Stimulated activated CD4-positive, alpha-beta T cell treated with anti-CD3 and anti-CD28 coated beads, Interleukin-12 subunit alpha, Interleukin-12 subunit beta, amount 100 ng/mL, for 48 hours (primary cell): ENCODE results near the gene HIVEP2.

Experiments
- DNase-seq, 3 donors: peaks; one replicate each; pipeline ENCODE4 v3.0.0-alpha.2; 2020; ENCODE audit warnings: low read depth in 2 of 3, low spot score in 1 of 3

HIVEP2 gene

DNA sequence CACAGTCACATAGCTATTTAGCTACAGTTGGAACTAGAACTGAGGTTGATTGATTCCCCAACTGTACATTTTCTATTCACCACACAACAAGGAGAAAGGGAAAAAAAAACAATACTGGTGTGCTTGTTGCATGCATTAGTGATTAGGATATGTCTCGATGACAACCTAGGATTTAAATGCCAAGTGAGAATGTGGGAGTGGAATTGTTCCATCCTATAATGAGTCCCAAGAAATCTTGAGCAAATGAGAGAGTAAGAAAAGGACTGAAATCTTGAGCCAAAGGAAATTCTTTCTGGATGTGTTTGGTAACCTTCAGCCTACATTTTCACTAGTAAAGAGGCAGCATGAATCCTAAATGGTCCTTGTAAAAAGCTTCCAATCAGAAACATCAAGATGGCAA is 232.7 kb downstream of the HIVEP2 start:
- no peak for DNase-seq

DNA sequence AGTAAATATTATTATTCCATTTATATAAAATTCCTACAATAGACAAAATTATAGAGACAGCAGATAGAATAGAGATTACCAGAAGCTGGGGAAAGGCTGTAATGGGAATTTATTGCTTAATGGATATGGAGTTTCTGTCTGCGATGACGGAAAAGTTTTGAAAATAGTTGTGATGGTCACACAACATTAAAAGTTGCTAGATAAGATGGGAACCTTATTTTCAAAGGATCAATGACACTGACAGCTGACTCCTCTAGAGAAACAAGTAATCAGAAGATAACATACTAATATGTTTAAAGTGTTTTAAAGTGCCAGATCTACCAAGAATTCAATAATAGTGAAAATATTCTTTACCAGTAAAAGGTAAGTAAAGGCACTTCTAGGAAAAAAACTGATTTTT is 236.3 kb downstream of the HIVEP2 start:
- no peak for DNase-seq

DNA sequence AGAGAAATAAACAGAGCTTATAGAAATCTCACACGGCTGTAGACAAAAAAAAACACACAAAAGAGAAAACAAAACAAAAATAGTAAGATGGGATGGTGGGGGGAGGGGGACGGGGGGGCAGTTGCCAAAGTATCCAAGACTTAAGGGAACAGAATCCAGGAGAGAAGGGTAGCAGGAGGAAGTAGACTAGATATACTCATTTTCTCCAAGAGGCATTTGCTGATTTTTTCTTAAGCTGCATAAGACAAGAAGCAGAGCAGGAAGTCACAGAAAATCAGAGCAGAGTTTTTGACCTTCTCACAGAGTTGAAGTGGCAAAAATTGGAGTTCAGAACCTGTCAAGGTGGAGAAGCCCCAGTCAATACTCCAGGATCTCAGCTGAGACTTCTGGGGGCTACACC is 237.7 kb downstream of the HIVEP2 start:
- no peak for DNase-seq

DNA sequence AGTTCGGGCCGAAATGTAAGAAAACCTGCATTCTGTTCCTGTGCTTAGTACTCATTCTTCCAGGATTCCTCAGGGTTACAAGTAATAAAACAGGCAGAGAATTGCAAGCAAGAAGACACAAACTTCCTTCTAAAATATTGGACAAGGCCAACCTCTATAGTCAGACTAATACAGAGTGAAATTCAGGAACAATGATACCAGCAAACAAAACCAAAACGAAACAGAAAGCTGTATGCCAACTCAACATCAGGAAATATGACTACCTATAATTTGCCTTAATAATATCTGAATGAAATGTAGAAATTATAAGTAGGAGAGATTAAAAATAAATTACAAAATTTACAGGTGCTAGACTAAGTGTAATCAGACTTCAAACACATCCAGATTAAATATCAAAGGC is 238.8 kb downstream of the HIVEP2 start:
- DNase-seq, result no peak

DNA sequence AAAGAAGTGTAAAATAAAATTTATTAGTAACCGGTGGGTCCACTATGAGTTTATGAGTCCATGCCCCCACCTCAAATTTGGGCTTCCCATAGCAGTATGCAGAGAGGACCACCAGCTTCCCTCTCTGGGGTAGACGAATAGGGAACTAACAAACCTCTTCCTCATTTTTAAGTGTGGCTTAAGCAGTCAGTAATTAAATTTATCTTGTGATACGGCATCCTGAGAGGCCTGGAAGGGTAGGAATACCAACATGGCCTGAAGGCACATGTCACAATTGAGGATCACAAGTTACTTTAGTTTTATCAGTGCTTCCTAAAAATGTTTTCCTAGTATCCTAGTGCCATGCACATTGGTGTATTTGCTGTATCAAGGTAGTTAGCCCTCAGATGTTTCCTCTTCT is 239.9 kb downstream of the HIVEP2 start:
- no peak for DNase-seq

DNA sequence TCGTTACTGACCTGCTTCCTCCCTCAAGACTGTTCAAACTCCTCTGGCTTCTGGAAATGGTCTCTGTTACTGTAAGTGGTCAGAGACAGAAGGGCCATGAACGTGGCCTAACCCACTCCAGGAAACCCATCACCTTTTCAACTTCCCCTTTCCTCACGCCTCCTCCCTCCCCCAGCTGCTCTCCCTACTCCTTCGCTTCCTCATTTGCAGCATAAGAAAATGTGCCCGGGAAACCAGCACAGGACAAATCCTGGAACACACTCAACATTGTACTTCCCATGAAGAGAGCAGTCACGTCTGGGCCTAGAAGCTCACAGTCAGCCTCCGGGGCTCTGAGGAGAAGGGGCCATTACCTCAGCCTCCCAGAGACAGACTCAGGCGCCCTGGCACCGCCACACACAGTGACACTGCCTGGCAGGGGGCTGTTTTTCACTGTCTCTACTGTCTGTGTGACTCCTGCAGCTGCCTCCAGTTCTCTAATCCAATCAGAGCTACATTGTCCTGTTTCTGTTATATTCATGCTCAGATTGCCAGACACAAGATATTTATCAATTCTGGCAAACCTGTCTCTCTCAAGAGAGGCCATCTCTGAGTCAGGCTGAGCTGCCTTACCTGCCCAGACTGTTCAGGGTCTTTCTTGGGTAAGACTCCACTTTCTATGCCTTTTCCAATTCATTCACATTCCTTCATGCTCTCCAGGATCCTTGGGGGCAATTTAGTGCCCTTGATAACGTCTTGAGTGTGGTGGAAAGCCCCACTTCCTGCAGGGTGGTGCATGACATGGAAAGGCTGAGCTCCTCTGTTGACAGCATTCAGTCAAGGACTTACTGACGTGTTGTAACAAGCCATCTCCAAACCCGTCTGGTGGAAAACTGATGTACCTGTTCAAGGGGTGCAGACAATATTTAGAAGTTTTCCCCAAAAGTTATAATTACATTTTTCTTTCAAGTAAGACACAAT is 242.2 kb downstream of the HIVEP2 start:
- DNase-seq, result no peak
